ENCODE measurements around the gene CYB561. TPM values are rescaled to one million over a fixed set of nuclear protein-coding genes. Genes with fewer than 3 reads are reported as not detected.

The CYB561 gene
- total and polyA plus RNA-seq, 2 of the 4 experiments (the other 2 are of a cell fraction), result 2.5 to 3.0 TPM

- Histone ChIP-seq H4K91ac (ENCODE audit: insufficient read depth, low read depth, low read length) (no peak overlapping the region), H3K27ac (ENCODE audit: insufficient read depth, low read length) (no peak overlapping the region), H2AFZ (replicated peaks; ENCODE audit: low read length, poor library complexity) (no peak overlapping the region), H3K4me3 (ENCODE audit: insufficient read depth, low read depth, low read length) (no peak overlapping the region), H4K5ac (ENCODE audit: low read depth, low read length) (no peak overlapping the region), H2BK20ac (ENCODE audit: low read depth, low read length) (no peak overlapping the region), H2BK15ac (ENCODE audit: low read depth, low read length) (no peak overlapping the region), H3K56ac (ENCODE audit: extremely low read depth, insufficient read depth, low read length) (no peak overlapping the region), H3K4me2 (ENCODE audit: low read depth, low read length) (no peak overlapping the region), H3K9me1 (ENCODE audit: insufficient read depth, low read length) (0 out of 2 replicates have a peak, but pooled peaks cover 3% of the 10 kb centered on the region), H3K9me3 (ENCODE audit: control insufficient read depth, insufficient read depth, low read length) (no peaks in the 10 kb centered on the region), H3K14ac (replicated peaks; ENCODE audit: low read depth, low read length) (no peak overlapping the region), H2BK120ac (ENCODE audit: low read depth, low read length) (no peak overlapping the region), H3K18ac (ENCODE audit: low read depth, low read length) (no peak overlapping the region), H2AK5ac (ENCODE audit: low read depth, low read length) (no peak overlapping the region), H2BK5ac (ENCODE audit: low read depth, low read length, poor library complexity, severe bottlenecking) (no peak overlapping the region), H3K9ac (ENCODE audit: low read depth, low read length) (no peak overlapping the region), H3K36me3 (ENCODE audit: control insufficient read depth, insufficient read depth, low read length) (no peaks in the 10 kb centered on the region), H4K20me1 (ENCODE audit: insufficient read depth, low read length) (no peaks in the 10 kb centered on the region), H3K4ac (ENCODE audit: low read depth, low read length) (no peak overlapping the region), H3K23ac (ENCODE audit: low read depth, low read length) (no peak overlapping the region), H3K27me3 (ENCODE audit: control insufficient read depth, insufficient read depth, low read length) (peaks cover 3% of the 10 kb centered on the region; the same call in 1 of the 2 replicates), H4K8ac (ENCODE audit: low read depth in 2 of 2, low read length in 2 of 2) (no peak overlapping the region), H2AK9ac (replicated peaks; ENCODE audit: low read depth, low read length, poor library complexity) (no peak overlapping the region), H3K4me1 (ENCODE audit: control insufficient read depth, insufficient read depth, low read length) (peaks cover 6% of the 10 kb centered on the region), H3K79me1 (ENCODE audit: low read depth in 1 of 2, low read length in 2 of 2) (no peaks in the 10 kb centered on the region)
- ATAC-seq (ENCODE audit: low read depth), result no peak
- ChIA-PET CTCF (no interaction called here), POLR2A (ENCODE audit: unreplicated experiment) (interaction anchor here (0.5 kb wide), 1 partner anchor 20 kb away, joined by 3 read pairs; no protein-coding TSS in a partner anchor)
- intact Hi-C loops (cut with micrococcal nuclease), result no loop called here
- dilution Hi-C loops (cut with HindIII; ENCODE audit: low sequenced_read_pairs, unreplicated experiment), result no loop called here
- in situ Hi-C loops (cut with MboI; ENCODE audit: low sequenced_read_pairs), result no loop called here
- BruUV-seq (replicated peaks), result no TSS peak
- DNase-seq, result no peak
- WGBS, 2 experiments (ENCODE audit: extremely low coverage in 2 of 2, insufficient read length in 1 of 2), result no CpG with 5 or more reads among the region's 11 CpGs
- no peak for TF ChIP-seq NFE2L2 (IDR thresholded peaks at IDR 0.05; ENCODE audit: low read depth, low read length)
- no peak for TF ChIP-seq MXI1 (IDR thresholded peaks at IDR 0.05; ENCODE audit: borderline replicate concordance, low read depth, low read length)
Measured at GRCh38 chr17:63451150-63451549, 5.0 kb upstream of the CYB561 start.

Data from IMR-90 (cell line).